T-helper 2 cell (primary cell): ENCODE data around the gene PRR36.
"Not testable (repeated sequence)": the region's sequence is repeated elsewhere in the genome, so short reads cannot be mapped to it uniquely, and the experiment has no call there.

ENCODE experiments used
- DNase-seq, 5 experiments: peaks; one replicate each; pipeline versions ENCODE4 v3.0.0 to v3.0.0-alpha.2; 2012 to 2022

PRR36 gene

GRCh38 chr19:7897292-7897691, 23.1 kb upstream of the PRR36 start:
- no peak for DNase-seq

GRCh38 chr19:7895565-7895964, 21.4 kb upstream of the PRR36 start:
- no peak for DNase-seq

- no peak for DNase-seq
Observed at GRCh38 chr19:7894612-7895309, 20.6 kb upstream of the PRR36 start.

GRCh38 chr19:7893362-7894101, 19.3 kb upstream of the PRR36 start:
- DNase-seq: not testable (repeated sequence)

- DNase-seq: no peak
Observed at GRCh38 chr19:7888826-7889217, 14.6 kb upstream of the PRR36 start.

- no peak for DNase-seq
Observed at GRCh38 chr19:7888145-7888825, 14.1 kb upstream of the PRR36 start, which contains the start of gene LRRC8E. TSS of gene LRRC8E (plus strand) at chr19:7888510. CDS start at chr19:7895604, 7,094 bp downstream.

GRCh38 chr19:7887408-7888144, 13.4 kb upstream of the PRR36 start:
- DNase-seq: no peak

GRCh38 chr19:7885818-7886217, 11.6 kb upstream of the PRR36 start:
- DNase-seq: no peak

- DNase-seq: no peak
Observed at GRCh38 chr19:7883796-7884570, 9.8 kb upstream of the PRR36 start.

- no peak for DNase-seq
Observed at GRCh38 chr19:7883105-7883504, 8.9 kb upstream of the PRR36 start.

GRCh38 chr19:7881910-7882309, 7.7 kb upstream of the PRR36 start:
- DNase-seq: no peak

- DNase-seq: no peak
Observed at GRCh38 chr19:7879836-7880235, 5.6 kb upstream of the PRR36 start.

GRCh38 chr19:7879111-7879807, 5.1 kb upstream of the PRR36 start:
- DNase-seq: no peak

GRCh38 chr19:7877249-7877836, 3.2 kb upstream of the PRR36 start:
- DNase-seq: no peak

- DNase-seq: no peak
Observed at GRCh38 chr19:7874897-7875273, 695 bp upstream of the PRR36 start.

GRCh38 chr19:7873304-7874075, 700 bp downstream of the PRR36 start:
- no peak for DNase-seq

- no peak for DNase-seq
Observed at GRCh38 chr19:7872306-7873204, 1.6 kb downstream of the PRR36 start.

GRCh38 chr19:7871437-7872305, 2.5 kb downstream of the PRR36 start:
- peak; percentile 69 to 90 (median 72) for DNase-seq
